Fibroblast of skin of left biceps (primary cell): ENCODE measurements around the gene DIDO1.
A peak's percentile ranks its signal among the peaks of the same experiment; 100 is the strongest.
"Not testable (repeated sequence)": the region's sequence is repeated elsewhere in the genome, so short reads cannot be mapped to it uniquely, and the experiment has no call there.

Source experiments
- DNase-seq, 2 experiments: peaks; one replicate each; pipeline ENCODE4 v3.0.0-alpha.2; 2013; ENCODE audit warnings: low read depth in 2 of 2

DIDO1 gene

GRCh38 chr20:62880147-62880934 lies 46.0 kb downstream of the DIDO1 start:
- no peak for DNase-seq

DNA sequence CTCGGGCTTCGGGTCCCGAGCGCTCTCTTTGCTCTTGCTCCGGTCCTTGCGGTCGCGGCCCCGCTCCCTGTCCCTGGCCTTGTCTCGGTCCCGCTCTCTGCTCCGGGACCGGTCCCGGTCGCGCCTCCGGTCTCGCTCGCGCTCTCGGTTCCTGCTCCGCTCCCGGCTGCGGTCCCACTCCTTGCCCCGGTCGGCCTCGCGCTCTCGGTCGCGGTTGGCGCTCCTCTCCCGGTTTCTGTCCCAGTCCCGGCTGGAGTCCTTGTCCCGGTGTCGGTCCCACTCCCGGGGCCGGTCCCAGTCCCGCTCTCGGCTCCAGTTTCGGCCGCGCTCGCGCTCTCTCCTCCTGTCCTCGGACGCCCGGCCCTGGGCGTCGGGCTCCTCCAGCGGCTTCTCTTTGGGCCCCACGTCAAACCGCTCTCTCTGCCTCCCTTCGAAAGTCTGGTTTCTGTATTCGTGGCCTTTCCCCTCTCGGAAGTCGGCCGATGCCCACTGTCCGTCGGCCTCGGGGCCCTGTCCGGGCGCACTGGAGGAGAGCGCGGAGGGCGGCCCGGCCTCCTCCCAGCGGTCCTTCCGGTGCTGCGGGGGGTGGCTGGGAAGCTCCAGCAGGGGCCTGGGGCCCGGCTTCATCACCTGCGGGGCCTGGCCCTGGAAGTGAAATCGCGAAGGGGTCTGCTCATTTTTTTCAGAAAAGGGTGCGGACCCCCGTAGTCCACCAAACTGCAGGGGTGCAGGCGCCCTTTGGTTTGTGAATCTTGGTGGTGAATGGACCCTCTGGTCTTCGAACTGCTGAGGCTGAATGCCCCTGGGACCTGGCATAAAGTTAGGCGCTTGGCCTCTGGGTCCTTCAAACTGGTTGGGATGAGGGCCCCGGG lies 46.8 kb downstream of the DIDO1 start:
- DNase-seq: no peak

GRCh38 chr20:62878244-62879038 lies 47.9 kb downstream of the DIDO1 start:
- no peak for DNase-seq

DNA sequence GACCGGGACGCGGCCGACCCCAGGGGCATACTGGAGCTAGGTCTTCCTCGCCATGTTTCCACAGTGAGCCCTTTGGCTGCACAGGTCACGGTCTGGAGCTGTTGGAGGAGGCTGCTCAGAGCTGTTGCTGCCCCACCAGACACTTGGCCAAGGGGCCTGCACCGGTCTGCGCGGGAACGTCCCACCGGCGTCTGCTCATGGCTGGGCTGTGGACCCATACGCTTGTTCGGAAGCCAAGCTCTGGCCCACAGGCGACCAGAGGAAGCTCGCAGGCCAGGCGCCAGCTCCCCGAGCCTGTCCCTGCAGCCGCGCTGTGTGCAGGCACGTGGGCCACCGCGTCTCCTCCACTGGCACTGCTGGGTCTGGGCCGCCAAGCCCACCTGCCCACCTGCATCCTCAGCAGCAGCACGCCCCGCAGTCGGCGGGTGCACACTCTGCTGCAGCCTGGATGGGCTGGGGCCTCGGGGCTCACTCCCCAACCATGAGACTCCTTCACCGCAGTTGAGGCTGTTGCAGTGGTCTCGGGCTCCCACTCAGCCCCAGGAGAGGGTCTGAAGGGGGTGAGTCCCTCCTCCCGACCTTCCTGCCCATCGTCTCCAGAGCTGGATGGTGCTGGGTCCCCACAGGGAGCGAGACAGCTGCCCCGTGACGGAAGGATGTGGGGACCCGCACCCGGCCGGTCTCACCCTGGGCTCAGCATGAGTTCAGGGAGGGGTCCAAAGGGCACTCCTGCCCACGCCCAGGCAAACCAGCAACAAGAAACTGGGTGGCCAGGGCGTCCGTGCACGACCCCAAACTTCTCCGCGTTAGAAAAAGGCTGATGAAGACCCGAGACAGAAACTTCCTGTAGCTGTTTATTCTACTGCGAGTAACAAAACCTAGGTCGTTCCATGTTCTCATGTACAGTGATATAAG lies 49.1 kb downstream of the DIDO1 start:
- no peak for DNase-seq

GRCh38 chr20:62876501-62876901 lies 49.8 kb downstream of the DIDO1 start:
- DNase-seq: no peak

DNA sequence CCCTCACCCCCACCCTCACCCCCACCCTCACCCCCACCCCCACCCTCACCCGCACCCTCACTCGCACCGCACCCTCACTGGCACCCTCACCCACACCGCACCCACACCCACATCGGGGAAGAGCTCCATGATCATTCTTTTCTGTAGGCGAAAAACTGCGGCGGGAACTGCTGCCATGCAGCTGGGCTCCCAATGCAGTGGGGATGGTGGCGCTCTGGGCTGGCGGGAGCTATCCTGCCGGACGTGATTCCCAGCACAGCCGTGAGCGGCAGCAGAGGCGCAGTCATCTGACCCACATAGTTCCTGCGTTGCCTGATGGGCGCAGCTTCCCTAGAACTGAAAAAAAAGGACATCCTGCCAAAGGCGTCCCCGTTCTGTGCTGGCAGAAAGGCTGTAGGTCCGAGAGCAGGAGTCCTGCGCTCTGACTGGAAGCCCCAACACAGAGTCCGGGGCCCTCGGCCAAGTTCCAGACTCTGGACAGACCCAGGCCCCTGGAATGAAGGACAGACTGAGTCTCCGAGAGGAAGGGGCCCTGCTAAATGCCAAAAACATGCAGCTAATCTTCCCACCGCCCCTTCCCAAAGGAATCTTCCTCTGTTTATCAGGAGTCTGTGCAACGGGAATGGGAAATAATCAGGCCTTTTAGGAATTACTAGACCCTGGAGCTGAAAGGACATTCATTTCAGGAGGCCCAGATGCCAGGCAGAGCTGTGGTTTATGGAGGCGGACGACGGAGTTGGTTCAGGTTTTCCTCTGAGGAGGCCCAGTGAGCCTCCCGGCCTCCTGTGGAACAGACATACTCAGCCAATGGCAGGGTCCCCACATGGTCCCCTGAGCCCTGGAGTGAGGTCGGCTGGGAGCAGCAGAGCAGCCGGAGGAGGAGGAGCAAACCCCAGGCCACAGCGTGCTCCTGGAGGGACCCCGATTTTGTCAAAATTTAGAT lies 50.6 kb downstream of the DIDO1 start:
- DNase-seq: peak; percentile 56 to 62

DNA sequence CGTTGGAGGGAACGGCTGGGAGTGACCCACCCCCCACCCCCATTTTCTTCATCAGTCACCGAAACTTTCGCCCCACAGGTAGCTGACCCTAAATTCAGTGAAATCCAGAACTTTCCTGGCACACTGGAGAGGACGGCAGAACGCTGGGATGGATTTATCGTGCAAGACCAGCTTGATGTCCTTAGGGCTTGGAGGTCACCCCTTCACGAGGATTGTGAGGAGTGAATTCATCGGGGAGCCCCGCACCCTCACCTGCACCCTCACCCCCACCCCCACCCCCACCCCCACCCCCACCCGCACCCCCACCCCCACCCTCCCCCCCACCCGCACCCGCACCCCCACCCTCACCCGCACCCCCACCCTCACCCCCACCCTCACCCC lies 51.4 kb downstream of the DIDO1 start:
- DNase-seq: no peak

GRCh38 chr20:62873681-62874031 lies 52.6 kb downstream of the DIDO1 start:
- DNase-seq: not testable (repeated sequence)

DNA sequence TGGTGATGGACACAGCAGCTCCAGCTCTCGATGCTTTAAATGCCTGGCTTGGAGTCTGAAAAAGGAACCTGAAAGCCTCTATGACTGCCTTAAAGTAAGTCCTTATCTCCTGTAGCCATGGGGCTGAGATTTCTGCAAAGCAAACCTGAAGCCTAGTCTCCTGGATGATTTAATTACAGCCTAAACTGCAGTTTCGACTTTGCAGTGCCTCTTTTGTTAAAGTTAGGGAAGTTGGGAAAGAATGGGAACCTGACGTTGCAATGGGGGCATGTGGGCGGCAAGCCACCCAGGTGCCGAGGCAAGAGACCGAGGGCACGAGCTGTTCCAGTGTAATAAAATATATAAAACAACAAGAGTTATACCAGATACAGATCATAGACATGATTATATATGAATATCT lies 53.0 kb downstream of the DIDO1 start:
- DNase-seq: no peak

- DNase-seq: no peak
Measured at GRCh38 chr20:62872862-62873261, 53.4 kb downstream of the DIDO1 start.

- no peak for DNase-seq
Measured at GRCh38 chr20:62872184-62872847, 54.0 kb downstream of the DIDO1 start.

DNA sequence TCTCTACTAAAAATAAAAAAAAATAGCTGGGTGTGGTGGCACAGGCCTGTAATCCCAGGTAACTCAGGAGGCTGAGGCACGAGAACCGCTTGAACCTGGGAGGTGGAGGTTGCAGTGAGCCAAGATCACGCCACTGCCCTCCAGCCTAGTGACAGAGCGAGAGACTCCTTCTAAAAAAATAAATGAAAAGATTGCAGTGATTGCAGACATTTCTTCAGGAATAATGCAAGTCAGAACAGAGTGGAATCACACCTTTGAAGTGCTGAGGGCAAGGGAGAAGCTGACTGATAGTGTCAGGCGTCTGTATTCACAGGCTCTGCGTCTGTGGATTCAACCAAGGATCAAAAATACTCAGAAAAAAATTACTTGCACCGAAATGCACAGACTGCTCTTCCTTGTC lies 62.1 kb downstream of the DIDO1 start:
- DNase-seq: no peak

GRCh38 chr20:62861726-62862336 lies 64.5 kb downstream of the DIDO1 start, which contains the start of gene TCFL5:
TSS of gene TCFL5 (minus strand) at chr20:62861822. CDS start at chr20:62861670, 152 bp downstream.
- DNase-seq: peak; percentile 62 to 68

- DNase-seq: no peak
Measured at GRCh38 chr20:62860924-62861691, 65.2 kb downstream of the DIDO1 start.

- DNase-seq: no peak
Measured at GRCh38 chr20:62860391-62860923, 65.8 kb downstream of the DIDO1 start.

GRCh38 chr20:62859721-62860120 lies 66.6 kb downstream of the DIDO1 start:
- DNase-seq: no peak

- DNase-seq: no peak
Measured at GRCh38 chr20:62858058-62858830, 68.1 kb downstream of the DIDO1 start.
